ENCODE data around the gene DBN1. TPM values are rescaled to one million over a fixed set of nuclear protein-coding genes. Genes with fewer than 3 reads are reported as not detected.

Gene DBN1
- total RNA-seq, 1 experiment from 2014 or later = 59.3 TPM

GRCh38 chr5:177414481-177414880, 59.0 kb downstream of the DBN1 start:
- DNase-seq (ENCODE audit: extremely low read depth, low read depth) = no peak

- DNase-seq (ENCODE audit: extremely low read depth, low read depth) = no peak
Measured at GRCh38 chr5:177412603-177413233, 60.7 kb downstream of the DBN1 start.

DNA sequence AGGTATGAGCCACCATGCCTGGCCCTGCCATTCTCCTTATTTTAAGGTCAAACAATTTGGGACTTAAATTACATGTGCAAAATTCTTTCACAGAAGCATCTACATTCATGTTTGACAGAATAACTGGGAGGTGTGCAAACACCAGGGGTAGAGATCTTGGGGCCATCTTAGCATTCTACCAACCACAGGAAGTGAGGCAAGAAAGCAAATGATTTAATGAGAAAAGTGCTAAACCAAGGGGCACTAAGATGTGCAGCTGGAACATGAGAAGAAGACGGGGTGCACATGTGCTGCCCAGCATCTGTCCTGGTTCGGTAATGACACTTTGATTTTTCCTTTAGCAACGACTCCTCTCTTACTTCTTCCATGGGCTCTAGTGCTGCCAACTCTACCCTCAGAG, 62.9 kb downstream of the DBN1 start:
- DNase-seq (ENCODE audit: extremely low read depth, low read depth) = no peak

GRCh38 chr5:177409043-177409801, 64.2 kb downstream of the DBN1 start, which contains the start of gene F12:
Gene F12, minus strand, starts transcription at chr5:177409564. Its CDS starts 37 bp downstream, at chr5:177409527.
- DNase-seq (ENCODE audit: extremely low read depth, low read depth) = no peak

Other genes starting within 250 kb of the DBN1 start
- gene RAB24, start 169.9 kb downstream of the DBN1 start, total RNA-seq (2014; rRNA removed; shearing (Covaris generic)) = 29.1 and 29.7 TPM in 2 replicates
- gene PRELID1, start 169.8 kb downstream of the DBN1 start, total RNA-seq (2014; rRNA removed; shearing (Covaris generic)) = 192 and 236 TPM in 2 replicates
- gene MXD3, start 161.7 kb downstream of the DBN1 start, total RNA-seq (2014; rRNA removed; shearing (Covaris generic)) = 15.3 and 15.8 TPM in 2 replicates
- gene LMAN2, start 122.0 kb downstream of the DBN1 start, total RNA-seq (2014; rRNA removed; shearing (Covaris generic)) = 274 and 278 TPM in 2 replicates
- 16.0 and 21.4 TPM in 2 replicates for gene RGS14, start 115.7 kb downstream of the DBN1 start, total RNA-seq (2014; rRNA removed; shearing (Covaris generic))
- gene SLC34A1, start 89.2 kb downstream of the DBN1 start, total RNA-seq (2014; rRNA removed; shearing (Covaris generic)) = not detected in 2 replicates
- gene PFN3, start 73.0 kb downstream of the DBN1 start, total RNA-seq (2014; rRNA removed; shearing (Covaris generic)) = not detected in 2 replicates
- gene F12, start 64.1 kb downstream of the DBN1 start, total RNA-seq (2014; rRNA removed; shearing (Covaris generic)) = 10.9 and 12.8 TPM in 2 replicates
- gene GRK6, start 47.0 kb downstream of the DBN1 start, total RNA-seq (2014; rRNA removed; shearing (Covaris generic)) = 37.8 and 38.3 TPM in 2 replicates
- gene PRR7, start 26.8 kb downstream of the DBN1 start, total RNA-seq (2014; rRNA removed; shearing (Covaris generic)) = 29.8 and 34.5 TPM in 2 replicates
- 24.3 and 25.0 TPM in 2 replicates for gene PDLIM7, start 24.0 kb upstream of the DBN1 start, total RNA-seq (2014; rRNA removed; shearing (Covaris generic))
- 0.61 and 1.2 TPM in 2 replicates for gene DOK3, start 36.2 kb upstream of the DBN1 start, total RNA-seq (2014; rRNA removed; shearing (Covaris generic))
- gene DDX41, start 43.3 kb upstream of the DBN1 start, total RNA-seq (2014; rRNA removed; shearing (Covaris generic)) = 88.9 and 95.6 TPM in 2 replicates
- 15.5 and 20.8 TPM in 2 replicates for gene FAM193B, start 80.9 kb upstream of the DBN1 start, total RNA-seq (2014; rRNA removed; shearing (Covaris generic))
- gene TMED9, start 118.6 kb upstream of the DBN1 start, total RNA-seq (2014; rRNA removed; shearing (Covaris generic)) = 47.5 and 57.0 TPM in 2 replicates
- gene B4GALT7, start 126.5 kb upstream of the DBN1 start, total RNA-seq (2014; rRNA removed; shearing (Covaris generic)) = 18.7 and 19.1 TPM in 2 replicates

Data from NCI-H460 (cell line).